ENCODE results near the gene PFKFB3.

The PFKFB3 gene

GRCh38 chr10:6234371-6234770 lies 31.6 kb downstream of the PFKFB3 start (continued):
- TF ChIP-seq PRDM2 (tag by site-specific recombination; IDR thresholded peaks at IDR 0.05; ENCODE audit: borderline replicate concordance) = no peak
- TF ChIP-seq ZNF677 (tag by site-specific recombination; IDR thresholded peaks at IDR 0.05) = no peak
- no peak for TF ChIP-seq ZBTB44 (tag by site-specific recombination; IDR thresholded peaks at IDR 0.05)
- TF ChIP-seq GLIS1 (tag by site-specific recombination; IDR thresholded peaks at IDR 0.05) = no peak
- TF ChIP-seq ZNF391 (tag by site-specific recombination; IDR thresholded peaks at IDR 0.05; ENCODE audit: borderline replicate concordance, low read depth) = no peak
- no peak for TF ChIP-seq ZNF138 (tag by site-specific recombination; IDR thresholded peaks at IDR 0.05; ENCODE audit: borderline replicate concordance)
- no peak for TF ChIP-seq BCL11B (tag by site-specific recombination; IDR thresholded peaks at IDR 0.05; ENCODE audit: low read depth)
- no peak for TF ChIP-seq ZFP41 (tag by site-specific recombination; IDR thresholded peaks at IDR 0.05; ENCODE audit: borderline replicate concordance)
- no peak for TF ChIP-seq ZNF140 (tag by site-specific recombination; IDR thresholded peaks at IDR 0.05)
- no peak for TF ChIP-seq ZNF560 (tag by site-specific recombination; IDR thresholded peaks at IDR 0.05; ENCODE audit: borderline replicate concordance)

- ChIA-PET CTCF (no interaction called here), POLR2A (no interaction called here)
- no peak overlapping the region for H3K27ac ChIP-seq (ENCODE audit: extremely low read depth, low read depth, low read length)
- no peaks in the 10 kb centered on the region for H3K4me1 ChIP-seq (ENCODE audit: control insufficient read depth, insufficient read depth, low read length)
- no peaks in the 10 kb centered on the region for H3K9me3 ChIP-seq (ENCODE audit: control insufficient read depth, insufficient read depth, low read depth, low read length)
- no peak overlapping the region for H3K4me3 ChIP-seq (ENCODE audit: low read depth, low read length)
- no peak for TF ChIP-seq ZNF561 (tag by site-specific recombination; IDR thresholded peaks at IDR 0.05; ENCODE audit: borderline replicate concordance)
- no peak for TF ChIP-seq ZNF324 (tag by site-specific recombination; IDR thresholded peaks at IDR 0.05)
- TF ChIP-seq ZNF692 (tag by site-specific recombination; IDR thresholded peaks at IDR 0.05) = no peak
- no peak for TF ChIP-seq OSR2 (tag by site-specific recombination; IDR thresholded peaks at IDR 0.05)
- TF ChIP-seq BCL11A (tag by site-specific recombination; IDR thresholded peaks at IDR 0.05; ENCODE audit: low read depth) = no peak
- TF ChIP-seq ZNF555 (tag by site-specific recombination; conservative IDR thresholded peaks at IDR 0.05) = no peak
- no peak for TF ChIP-seq ZNF837 (tag by site-specific recombination; IDR thresholded peaks at IDR 0.05)
- TF ChIP-seq ZNF510 (tag by site-specific recombination; IDR thresholded peaks at IDR 0.05; ENCODE audit: insufficient replicate concordance) = no peak
- TF ChIP-seq ZBTB6 (tag by site-specific recombination; IDR thresholded peaks at IDR 0.05) = no peak
- TF ChIP-seq TCF7L2 (IDR thresholded peaks at IDR 0.05; ENCODE audit: borderline replicate concordance, low read depth, low read length) = no peak
- no peak for TF ChIP-seq HOXC10 (CRISPR knock-in tag; IDR thresholded peaks at IDR 0.05)
- no peak for TF ChIP-seq ZNF292 (tag by site-specific recombination; IDR thresholded peaks at IDR 0.05; ENCODE audit: borderline replicate concordance, low read depth)
- peaks cover 0 to 32% of the 10 kb centered on the region in 2 experiments; a peak in 1 of 3 replicates for H3K36me3 ChIP-seq (ENCODE audit: control insufficient read depth in 2 of 2, insufficient read depth in 1 of 2, low read length in 2 of 2)
Observed at GRCh38 chr10:6236349-6237198, 33.8 kb downstream of the PFKFB3 start.
